ENCODE measurements around the gene GIPR. TPM values are rescaled to one million over a fixed set of nuclear protein-coding genes. Genes with fewer than 3 reads are reported as not detected.

GIPR gene
- polyA plus RNA-seq, 1 of the 3 experiments (the other 2 are of a cell fraction), result 1.4 TPM

GRCh38 chr19:45660636-45661035 lies 7.4 kb upstream of the GIPR start:
- H3K27ac ChIP-seq (ENCODE audit: low read depth in 2 of 2, low read length in 1 of 2), result no peak overlapping the region
- H3K4me2 ChIP-seq, result no peak overlapping the region
- no peaks in the 10 kb centered on the region for H3K36me3 ChIP-seq (replicated peaks in 1 of 2; ENCODE audit: control insufficient read depth in 1 of 2, insufficient read depth in 2 of 2, low read length in 1 of 2)
- H3K9ac ChIP-seq, result no peak overlapping the region
- H3K9me3 ChIP-seq, result no peaks in the 10 kb centered on the region
- no peak for DNase-seq
- no peaks in the 10 kb centered on the region for H3K27me3 ChIP-seq (ENCODE audit: insufficient read depth)
- H3K79me2 ChIP-seq (ENCODE audit: insufficient read depth), result no peaks in the 10 kb centered on the region
- ChIA-PET POLR2A (no interaction called here), CTCF (interaction anchor here (1.9 kb wide), 1 partner anchor 18 kb away, joined by 4 read pairs; no protein-coding TSS in a partner anchor)
- 57% methylated on average over 5 of the region's 8 CpGs for WGBS (ENCODE audit: low lambda C conversion rate)
- no peak for TF ChIP-seq TAF1 (IDR thresholded peaks at IDR 0.05; ENCODE audit: borderline replicate concordance, low read depth, low read length)
- TF ChIP-seq CTCF (IDR thresholded peaks at IDR 0.05), result no peak
- H4K20me1 ChIP-seq (ENCODE audit: insufficient read depth), result no peaks in the 10 kb centered on the region
- no peaks in the 10 kb centered on the region; a peak in 1 of 4 replicates for H3K4me1 ChIP-seq (ENCODE audit: control insufficient read depth in 1 of 2, insufficient read depth in 2 of 2, low read depth in 1 of 2, low read length in 1 of 2)
- no peak overlapping the region for H2AFZ ChIP-seq (ENCODE audit: low read depth)
- H3K4me3 ChIP-seq (ENCODE audit: low read depth in 2 of 2, low read length in 1 of 2), result no peak overlapping the region
- H3K9me2 ChIP-seq, result no peaks in the 10 kb centered on the region
- no peaks in the 10 kb centered on the region for H3F3A ChIP-seq (replicated peaks; ENCODE audit: insufficient read depth)

GRCh38 chr19:45663800-45664199 lies 4.2 kb upstream of the GIPR start:
- Histone ChIP-seq H3K9me2 (no peaks in the 10 kb centered on the region), H3F3A (replicated peaks; ENCODE audit: insufficient read depth) (no peaks in the 10 kb centered on the region), H3K27ac (ENCODE audit: low read depth in 2 of 2, low read length in 1 of 2) (no peak overlapping the region), H3K36me3 (replicated peaks in 1 of 2; ENCODE audit: control insufficient read depth in 1 of 2, insufficient read depth in 2 of 2, low read length in 1 of 2) (no peaks in the 10 kb centered on the region), H3K9me3 (no peaks in the 10 kb centered on the region), H3K4me2 (no peak overlapping the region), H2AFZ (ENCODE audit: low read depth) (no peak overlapping the region), H4K20me1 (ENCODE audit: insufficient read depth) (no peaks in the 10 kb centered on the region), H3K27me3 (ENCODE audit: insufficient read depth) (no peaks in the 10 kb centered on the region), H3K4me1 (ENCODE audit: control insufficient read depth in 1 of 2, insufficient read depth in 2 of 2, low read depth in 1 of 2, low read length in 1 of 2) (peaks cover 0 to 8% of the 10 kb centered on the region in 2 experiments; a peak in 1 of 4 replicates), H3K79me2 (ENCODE audit: insufficient read depth) (no peaks in the 10 kb centered on the region), H3K4me3 (ENCODE audit: low read depth in 2 of 2, low read length in 1 of 2) (no peak overlapping the region), H3K9ac (no peak overlapping the region)
- TF ChIP-seq RCOR1 (IDR thresholded peaks at IDR 0.05; ENCODE audit: low read length), result no peak
- WGBS (ENCODE audit: low lambda C conversion rate), result 77% methylated on average over 1 of the region's 1 CpG
- POLR2A ChIA-PET, result no interaction called here
- CTCF ChIA-PET, result no interaction called here
- no peak for DNase-seq

- no peak for TF ChIP-seq POLR2AphosphoS5 (IDR thresholded peaks at IDR 0.05; ENCODE audit: low read depth, low read length)
- TF ChIP-seq FOSL2 (IDR thresholded peaks at IDR 0.05; ENCODE audit: borderline replicate concordance, low read depth), result no peak
- TF ChIP-seq PBX3 (IDR thresholded peaks at IDR 0.05), result no peak
- Histone ChIP-seq H3K9ac (no peak overlapping the region), H3K9me2 (no peaks in the 10 kb centered on the region), H2AFZ (ENCODE audit: low read depth) (no peak overlapping the region), H3K79me2 (ENCODE audit: insufficient read depth) (no peaks in the 10 kb centered on the region), H3K4me2 (no peak overlapping the region), H3F3A (replicated peaks; ENCODE audit: insufficient read depth) (no peaks in the 10 kb centered on the region), H3K27me3 (ENCODE audit: insufficient read depth) (no peaks in the 10 kb centered on the region), H3K36me3 (replicated peaks in 1 of 2; ENCODE audit: control insufficient read depth in 1 of 2, insufficient read depth in 2 of 2, low read length in 1 of 2) (no peaks in the 10 kb centered on the region), H3K9me3 (no peaks in the 10 kb centered on the region), H3K4me3 (ENCODE audit: low read depth in 2 of 2, low read length in 1 of 2) (no peak overlapping the region), H3K4me1 (ENCODE audit: control insufficient read depth in 1 of 2, insufficient read depth in 2 of 2, low read depth in 1 of 2, low read length in 1 of 2) (peaks cover 4 to 8% of the 10 kb centered on the region in 2 experiments; a peak in 2 of 4 replicates), H3K27ac (ENCODE audit: low read depth in 2 of 2, low read length in 1 of 2) (no peak overlapping the region), H4K20me1 (ENCODE audit: insufficient read depth) (no peaks in the 10 kb centered on the region)
- DNase-seq, result no peak
- ChIA-PET CTCF (interaction anchor here (2.4 kb wide), 1 partner anchor 13 kb away, joined by 9 read pairs; no protein-coding TSS in a partner anchor), POLR2A (no interaction called here)
- WGBS (ENCODE audit: low lambda C conversion rate), result 80% methylated on average over 7 of the region's 7 CpGs
These were observed 3.4 kb upstream of the GIPR start for GRCh38 chr19:45664575-45664974.
